Peyer's patch (tissue), 4 donors: ENCODE results near the gene PPP1CA.

Source experiments
- POLR2A ChIP-seq, 2 donors: fragments of 450-650 bp; IDR thresholded peaks; one replicate each; pipeline ENCODE4 v1.5.1; 2017; ENCODE audit warnings: antibody characterized with exemption in 2 of 2, mild to moderate bottlenecking in 2 of 2, moderate library complexity in 2 of 2
- TF ChIP-seq, protein P1 (sequence below), 6 experiments: fragments of 450-650 bp in 4 of 6; fragments of 200-600 bp in 2 of 6; sonication (generic) in 1 of 6; IDR thresholded peaks; one replicate each; pipeline ENCODE4 v1.5.1; 2017 to 2019; ENCODE audit warnings: antibody characterized with exemption in 6 of 6, mild to moderate bottlenecking in 3 of 6, moderate library complexity in 1 of 6

- TF ChIP-seq, protein P1, sequence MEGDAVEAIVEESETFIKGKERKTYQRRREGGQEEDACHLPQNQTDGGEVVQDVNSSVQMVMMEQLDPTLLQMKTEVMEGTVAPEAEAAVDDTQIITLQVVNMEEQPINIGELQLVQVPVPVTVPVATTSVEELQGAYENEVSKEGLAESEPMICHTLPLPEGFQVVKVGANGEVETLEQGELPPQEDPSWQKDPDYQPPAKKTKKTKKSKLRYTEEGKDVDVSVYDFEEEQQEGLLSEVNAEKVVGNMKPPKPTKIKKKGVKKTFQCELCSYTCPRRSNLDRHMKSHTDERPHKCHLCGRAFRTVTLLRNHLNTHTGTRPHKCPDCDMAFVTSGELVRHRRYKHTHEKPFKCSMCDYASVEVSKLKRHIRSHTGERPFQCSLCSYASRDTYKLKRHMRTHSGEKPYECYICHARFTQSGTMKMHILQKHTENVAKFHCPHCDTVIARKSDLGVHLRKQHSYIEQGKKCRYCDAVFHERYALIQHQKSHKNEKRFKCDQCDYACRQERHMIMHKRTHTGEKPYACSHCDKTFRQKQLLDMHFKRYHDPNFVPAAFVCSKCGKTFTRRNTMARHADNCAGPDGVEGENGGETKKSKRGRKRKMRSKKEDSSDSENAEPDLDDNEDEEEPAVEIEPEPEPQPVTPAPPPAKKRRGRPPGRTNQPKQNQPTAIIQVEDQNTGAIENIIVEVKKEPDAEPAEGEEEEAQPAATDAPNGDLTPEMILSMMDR (IDR thresholded peaks at IDR 0.05), result no peak
- TF ChIP-seq POLR2A (IDR thresholded peaks at IDR 0.05), result no peak
These were observed 15.0 kb upstream of the PPP1CA start for GRCh38 chr11:67416416-67417335.
